K562 (cell line): ENCODE data around the gene UBE2O. TPM values are rescaled to one million over a fixed set of nuclear protein-coding genes. Genes with fewer than 3 reads are reported as not detected.
A peak's percentile ranks its signal among the peaks of the same experiment; 100 is the strongest.

Experiments used
- ATAC-seq: fragments of 200-7000 bp; cut with Tn5 transposase; 3 replicates; pipeline ENCODE4 v1.9.1; 2020; ENCODE audit warnings: moderate library complexity
- BruUV-seq: library from RNA; stranded (reverse); fragments of 400-500 nt; replicated peaks from 2 replicates; lab custom pipeline; 2021; lab: Mats Ljungman, UMichigan
- CTCF ChIA-PET: fragments of 300-600 bp; formaldehyde crosslinking; extraction: SDS; loops from one replicate; lab custom pipeline; 2021; ENCODE audit warnings: low intra/inter-chr PET ratio; lab: Yijun Ruan, JAX
- POLR2A ChIA-PET: fragments of 300-600, 350-650 bp; sonication (Branson Sonifier 250); formaldehyde crosslinking; extraction: SDS; loops from one replicate; lab custom pipeline; 2021; ENCODE audit warnings: antibody characterized with exemption, inconsistent platforms; lab: Yijun Ruan, JAX
- DNase-seq, 4 experiments: peaks; one replicate each; pipeline versions ENCODE4 v3.0.0 to v3.0.0-alpha.2; 2011 to 2018; ENCODE audit warnings: low spot score in 3 of 4, mixed read lengths in 3 of 4; ENCODE audit errors: extremely low read depth in 1 of 4
- FAIRE-seq: peaks from 2 replicates; lab custom pipeline; 2011; peaks lifted over from hg19 to GRCh38; lab: Jason Lieb, UNC
- H2AFZ ChIP-seq: 2 replicates; pipeline ENCODE4 v1.6.0; 2011; ENCODE audit warnings: low read depth, low read length, control low read depth, inconsistent platforms
- H3K27ac ChIP-seq: fragments of 200-600 bp; 3 replicates; pipeline ENCODE4 v1.8.0; 2011; ENCODE audit warnings: low read depth, mild to moderate bottlenecking, control low read depth, inconsistent platforms, low read length, moderate library complexity, mixed read lengths; ENCODE audit errors: extremely low read depth
- H3K27me3 ChIP-seq, 2 experiments: fragments of 300-600 bp in 1 of 2; 2 replicates in 1 of 2; 3 replicates in 1 of 2; pipeline versions ENCODE4 v1.6.0 to v1.8.0; 2011; ENCODE audit warnings: inconsistent platforms in 2 of 2, low read length in 2 of 2, mild to moderate bottlenecking in 1 of 2, mixed read lengths in 1 of 2, moderate library complexity in 1 of 2; ENCODE audit not compliant: control insufficient read depth in 2 of 2, insufficient read depth in 2 of 2
- H3K36me3 ChIP-seq: fragments of 300-600 bp; 3 replicates; pipeline ENCODE4 v1.8.0; 2011; ENCODE audit warnings: mild to moderate bottlenecking, low read length, inconsistent platforms; ENCODE audit not compliant: control insufficient read depth, insufficient read depth
- H3K4me1 ChIP-seq, 2 experiments: fragments of 200-600 bp in 1 of 2; replicated peaks in 1 of 2; 2 replicates in 1 of 2; 3 replicates in 1 of 2; pipeline versions ENCODE4 v1.5.1 to v1.8.0; 2011; ENCODE audit warnings: inconsistent platforms in 2 of 2, low read length in 2 of 2, mild to moderate bottlenecking in 1 of 2, mixed read lengths in 1 of 2, moderate library complexity in 1 of 2; ENCODE audit not compliant: control insufficient read depth in 2 of 2, insufficient read depth in 2 of 2
- H3K4me2 ChIP-seq: 2 replicates; pipeline ENCODE4 v1.6.1; 2011; ENCODE audit warnings: low read length, control low read depth, inconsistent platforms, mixed read lengths; ENCODE audit not compliant: insufficient read depth
- H3K4me3 ChIP-seq: fragments of 200-600 bp; sonication (generic), shearing (Covaris generic); 2 replicates; pipeline ENCODE4 v1.5.1; 2016; ENCODE audit warnings: control low read depth, inconsistent platforms
- H3K79me2 ChIP-seq: fragments of 200-600 bp; 3 replicates; pipeline ENCODE4 v1.8.0; 2011; ENCODE audit warnings: low read length, inconsistent platforms; ENCODE audit not compliant: control insufficient read depth, insufficient read depth
- H3K9ac ChIP-seq, 2 experiments: 2 replicates each; pipeline versions ENCODE4 v1.6.0 to v1.6.1; 2011; ENCODE audit warnings: low read depth in 2 of 2, low read length in 2 of 2, control low read depth in 1 of 2, inconsistent platforms in 1 of 2, mild to moderate bottlenecking in 1 of 2, mixed read lengths in 1 of 2; ENCODE audit not compliant: insufficient read depth in 1 of 2
- H3K9me1 ChIP-seq: one replicate; pipeline ENCODE4 v1.6.0; 2011; ENCODE audit warnings: inconsistent platforms, mild to moderate bottlenecking, low read length, moderate library complexity; ENCODE audit not compliant: control insufficient read depth, insufficient read depth
- H3K9me3 ChIP-seq: replicated peaks from 2 replicates; pipeline ENCODE4 v1.5.1; 2011; ENCODE audit warnings: low read depth, low read length, inconsistent platforms; ENCODE audit not compliant: control insufficient read depth, insufficient read depth
- H4K20me1 ChIP-seq: replicated peaks from 2 replicates; pipeline ENCODE4 v1.6.1; 2011; ENCODE audit warnings: low read length, inconsistent platforms, mixed read lengths; ENCODE audit not compliant: control insufficient read depth, insufficient read depth
- BACH1 ChIP-seq: fragments of 200-800 bp; sonication (Bioruptor generic); IDR thresholded peaks from 2 replicates; pipeline ENCODE4 v1.6.1; 2016; ENCODE audit warnings: missing genetic modification characterization, missing compliant biosample characterization
- DPF2 ChIP-seq: fragments of 450-650 bp; IDR thresholded peaks from 2 replicates; pipeline ENCODE4 v1.6.1; 2016
- EWSR1 ChIP-seq: fragments of 450-650 bp; IDR thresholded peaks from 2 replicates; pipeline ENCODE4 v1.6.1; 2018; ENCODE audit warnings: borderline replicate concordance, mild to moderate bottlenecking, low read depth, moderate library complexity; ENCODE audit not compliant: partially characterized antibody
- KAT7 ChIP-seq: sonication (generic); formaldehyde crosslinking; IDR thresholded peaks from 2 replicates; pipeline ENCODE4 v1.8.0; 2022; ENCODE audit warnings: missing genetic modification reagents, mild to moderate bottlenecking, borderline replicate concordance
- MAFK ChIP-seq: IDR thresholded peaks from 2 replicates; pipeline ENCODE4 v1.6.1; 2011; ENCODE audit warnings: low read length, improper control_type of control experiment
- NFE2L1 ChIP-seq: fragments of 450-650 bp; IDR thresholded peaks from 2 replicates; pipeline ENCODE4 v1.6.1; 2016; ENCODE audit warnings: missing genetic modification characterization, low read depth, mild to moderate bottlenecking, missing compliant biosample characterization, moderate library complexity, borderline replicate concordance
- PTBP1 ChIP-seq: fragments of 200-400 bp; formaldehyde crosslinking; IDR thresholded peaks from 2 replicates; pipeline ENCODE4 v1.6.1; 2017; ENCODE audit warnings: low read depth, low read length
- RAD51 ChIP-seq: fragments of 450-650 bp; IDR thresholded peaks from 2 replicates; pipeline ENCODE4 v1.7.1; 2016; ENCODE audit warnings: low read depth, mild to moderate bottlenecking, borderline replicate concordance
- TBP ChIP-seq: optimal IDR thresholded peaks from 2 replicates; pipeline ENCODE3; 2011; ENCODE audit warnings: low read depth, low read length, improper control_type of control experiment
- XRCC3 ChIP-seq: fragments of 450-650 bp; IDR thresholded peaks from 2 replicates; pipeline ENCODE4 v1.6.1; 2017; ENCODE audit warnings: mild to moderate bottlenecking, moderate library complexity
- ZBTB1 ChIP-seq: sonication (generic); formaldehyde crosslinking; IDR thresholded peaks from 2 replicates; pipeline ENCODE4 v1.8.1; 2023; ENCODE audit warnings: missing genetic modification reagents, low read depth, mild to moderate bottlenecking, borderline replicate concordance
- ZNF384 ChIP-seq: IDR thresholded peaks from 2 replicates; pipeline ENCODE4 v1.6.1; 2012; ENCODE audit warnings: low read depth, low read length, improper control_type of control experiment
- WGBS: fragments of 100-300 bp; shearing (Covaris generic); methylation state at CpG from one replicate; pipeline ENCODE4 v1.1.6; 2016; ENCODE audit warnings: low coverage, mixed read lengths; ENCODE audit not compliant: insufficient coverage; ENCODE audit errors: missing lambda C conversion rate; 5-methylcytosine and 5-hydroxymethylcytosine counted together
- in situ Hi-C: fragments of 300-500 bp; cut with MboI; formaldehyde crosslinking; loops from 4 replicates; pipeline ENCODE4 v1.15.0; 2018; ENCODE audit warnings: inconsistent platforms, mixed read lengths
- intact Hi-C: fragments of 100-400 bp; cut with micrococcal nuclease; formaldehyde crosslinking; loops from 2 replicates; pipeline ENCODE4 v1.14.2; 2022
- polyA plus RNA-seq, 8 experiments: library from polyadenylated mRNA; depleted of rRNA in 4 of 8; stranded (reverse) in 5 of 8; unstranded in 3 of 8; fragments of >200 nt; fragmentation: Nextera tagmentation in 2 of 8; fragmentation: Illumina TruSeq in 1 of 8; extraction: Ambion mirVana in 2 of 8; extraction: Trizol in 1 of 8; gene quantifications; 2 replicates each; pipeline versions ENCODE4 v1.2.1 to v1.2.3, GENCODE V29; 2011 to 2014; ENCODE audit warnings: inconsistent platforms in 1 of 8, missing spikeins in 1 of 8
- total RNA-seq, 7 experiments: library from RNA; depleted of rRNA in 6 of 7; stranded (reverse); fragments of >200 nt in 6 of 7; fragmentation: Illumina TruSeq in 2 of 7; extraction: Trizol in 2 of 7; gene quantifications; 2 replicates each; pipeline versions ENCODE4 v1.2.1 to v1.2.3, GENCODE V29; 2011 to 2021; ENCODE audit warnings: low replicate concordance in 1 of 7
- TF ChIP-seq, protein P1 (sequence below): fragments of 450-650 bp; formaldehyde crosslinking; IDR thresholded peaks from 2 replicates; pipeline ENCODE4 v1.4.0; 2020; ENCODE audit warnings: mild to moderate bottlenecking, moderate library complexity
- TF ChIP-seq, protein P2 (sequence below): fragments of 450-650 bp; IDR thresholded peaks from 2 replicates; pipeline ENCODE4 v1.6.1; 2018; ENCODE audit not compliant: partially characterized antibody

The UBE2O gene
- total and polyA plus RNA-seq, 9 of the 15 experiments (the other 6 are each of a cell fraction or from before 2014, with no cell fraction given) = 1.6 to 39.7 (median 13.3) TPM

DNA sequence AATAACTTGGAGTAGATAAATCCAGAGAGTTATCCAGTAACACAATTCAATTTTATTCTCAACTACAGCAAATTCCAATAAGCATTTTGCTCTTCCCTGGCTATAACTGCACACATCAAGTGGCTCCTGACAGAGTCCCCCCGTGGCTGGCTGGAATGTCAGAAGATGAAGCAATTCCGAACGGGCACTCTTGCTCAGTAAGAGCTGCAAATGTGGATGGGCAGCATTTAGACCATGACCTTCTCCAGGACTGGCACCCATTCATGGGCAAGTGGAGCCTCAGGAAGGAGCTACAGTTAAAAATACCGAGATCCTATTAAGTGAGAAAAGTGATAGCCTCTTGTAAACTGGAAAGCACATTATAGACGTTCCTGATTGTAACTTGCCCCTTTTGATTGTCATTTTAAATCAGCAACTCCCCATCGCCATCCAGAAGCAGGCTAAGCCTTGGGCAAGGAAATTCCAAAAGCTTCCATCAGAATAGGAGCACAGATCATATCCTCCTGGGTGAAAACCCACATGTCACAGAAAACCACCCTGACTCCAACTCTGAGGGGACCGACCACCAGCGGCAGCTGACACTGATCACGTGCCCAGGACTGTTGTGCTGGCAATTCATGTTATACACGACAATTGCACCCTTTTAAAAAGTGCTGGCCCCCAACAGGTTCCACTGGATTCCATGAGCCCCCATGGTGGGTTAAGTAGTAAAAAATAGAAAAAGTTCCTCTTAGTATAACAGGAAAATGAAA, 7.1 kb downstream of the UBE2O start (continued):
- TF ChIP-seq KAT7 (CRISPR knock-in tag) = 0 out of 2 replicates have a peak, but pooled peaks have one; percentile 42
- no peak for TF ChIP-seq XRCC3
- TF ChIP-seq, protein P1, sequence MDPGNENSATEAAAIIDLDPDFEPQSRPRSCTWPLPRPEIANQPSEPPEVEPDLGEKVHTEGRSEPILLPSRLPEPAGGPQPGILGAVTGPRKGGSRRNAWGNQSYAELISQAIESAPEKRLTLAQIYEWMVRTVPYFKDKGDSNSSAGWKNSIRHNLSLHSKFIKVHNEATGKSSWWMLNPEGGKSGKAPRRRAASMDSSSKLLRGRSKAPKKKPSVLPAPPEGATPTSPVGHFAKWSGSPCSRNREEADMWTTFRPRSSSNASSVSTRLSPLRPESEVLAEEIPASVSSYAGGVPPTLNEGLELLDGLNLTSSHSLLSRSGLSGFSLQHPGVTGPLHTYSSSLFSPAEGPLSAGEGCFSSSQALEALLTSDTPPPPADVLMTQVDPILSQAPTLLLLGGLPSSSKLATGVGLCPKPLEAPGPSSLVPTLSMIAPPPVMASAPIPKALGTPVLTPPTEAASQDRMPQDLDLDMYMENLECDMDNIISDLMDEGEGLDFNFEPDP (CRISPR knock-in tag) = no peak
- TF ChIP-seq ZBTB1 (CRISPR knock-in tag) = no peak
- TF ChIP-seq PTBP1 = no peak
- peak; percentile 67; the same call in 1 of the 2 replicates for TF ChIP-seq RAD51

DNA sequence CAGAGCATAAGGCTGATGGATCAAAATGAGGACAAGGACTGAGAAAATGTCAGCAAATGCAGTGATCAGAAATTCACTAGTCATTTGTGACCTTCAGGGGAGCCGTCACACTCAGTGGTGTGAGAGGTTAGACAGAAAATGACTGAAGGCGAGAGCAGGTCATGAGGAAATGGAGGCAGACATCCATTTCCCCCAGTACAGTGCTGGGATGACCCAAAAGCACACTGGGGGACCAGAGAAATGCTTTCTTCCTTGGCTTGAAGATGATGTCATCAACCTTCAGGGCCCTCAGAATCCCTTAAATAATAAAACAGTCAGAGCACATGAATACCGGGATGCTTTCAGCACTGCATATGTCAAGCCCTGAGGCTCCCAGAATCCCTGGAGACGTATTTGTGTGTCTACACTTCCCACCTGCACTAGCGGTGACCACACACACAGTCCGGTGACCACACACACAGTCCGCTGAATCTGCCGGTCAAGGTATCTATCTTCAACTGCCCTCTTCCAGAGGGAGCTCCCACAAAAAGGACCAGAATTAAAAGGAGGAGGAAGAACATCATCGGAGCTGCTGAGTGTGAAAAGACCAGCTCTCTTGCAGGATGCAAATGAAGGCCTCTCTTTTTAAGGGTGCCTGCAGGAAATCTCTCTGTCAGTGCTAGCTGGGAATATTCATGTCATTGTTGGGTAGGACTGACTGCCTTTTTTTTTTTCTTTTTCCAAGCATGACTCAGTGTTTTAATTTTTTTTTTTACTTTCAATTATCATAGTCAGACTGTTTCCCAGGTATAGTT, 8.2 kb downstream of the UBE2O start:
- Histone ChIP-seq H3K27ac (peak overlapping the region; percentile 60), H3K4me2 (peak overlapping the region; percentile 70), H3K4me1 (peaks cover 56 to 76% of the 10 kb centered on the region in 2 experiments), H3K4me3 (no peak overlapping the region), H4K20me1 (peaks cover 39% of the 10 kb centered on the region; the same call in 1 of the 2 replicates), H3K27me3 (no peaks in the 10 kb centered on the region), H3K79me2 (peaks cover 99% of the 10 kb centered on the region), H3K9me3 (no peaks in the 10 kb centered on the region), H2AFZ (no peak overlapping the region), H3K9ac (peak overlapping the region; percentile 24 to 25; a peak in 3 of 4 replicates), H3K9me1 (peaks cover 3% of the 10 kb centered on the region), H3K36me3 (peaks cover 4% of the 10 kb centered on the region; the same call in 1 of the 3 replicates)
- 24% methylated on average over 9 of the region's 9 CpGs for WGBS
- no TSS peak for BruUV-seq
- peak; percentile 29 for FAIRE-seq
- CTCF ChIA-PET = no interaction called here
- intact Hi-C loops (no loop called here), in situ Hi-C loops (no loop called here)
- POLR2A ChIA-PET = interaction anchor here (0.6 to 2.5 kb wide), 10 partner anchors 8 to 617 kb away, joined by 3 to 8 read pairs (median 4); partner anchors contain the start of gene SPHK1
- peak in 2 of 4 experiments; percentile 27 to 34 for DNase-seq
- ATAC-seq = peak; percentile 9
- TF ChIP-seq DPF2 = peak; percentile 45; the same call in 1 of the 2 replicates
- TF ChIP-seq TBP = peak; percentile 33
- no peak for TF ChIP-seq EWSR1
- peak; percentile 72; the same call in 1 of the 2 replicates for TF ChIP-seq BACH1 (tag)
- TF ChIP-seq ZNF384 = peak; percentile 95
- TF ChIP-seq, protein P2, sequence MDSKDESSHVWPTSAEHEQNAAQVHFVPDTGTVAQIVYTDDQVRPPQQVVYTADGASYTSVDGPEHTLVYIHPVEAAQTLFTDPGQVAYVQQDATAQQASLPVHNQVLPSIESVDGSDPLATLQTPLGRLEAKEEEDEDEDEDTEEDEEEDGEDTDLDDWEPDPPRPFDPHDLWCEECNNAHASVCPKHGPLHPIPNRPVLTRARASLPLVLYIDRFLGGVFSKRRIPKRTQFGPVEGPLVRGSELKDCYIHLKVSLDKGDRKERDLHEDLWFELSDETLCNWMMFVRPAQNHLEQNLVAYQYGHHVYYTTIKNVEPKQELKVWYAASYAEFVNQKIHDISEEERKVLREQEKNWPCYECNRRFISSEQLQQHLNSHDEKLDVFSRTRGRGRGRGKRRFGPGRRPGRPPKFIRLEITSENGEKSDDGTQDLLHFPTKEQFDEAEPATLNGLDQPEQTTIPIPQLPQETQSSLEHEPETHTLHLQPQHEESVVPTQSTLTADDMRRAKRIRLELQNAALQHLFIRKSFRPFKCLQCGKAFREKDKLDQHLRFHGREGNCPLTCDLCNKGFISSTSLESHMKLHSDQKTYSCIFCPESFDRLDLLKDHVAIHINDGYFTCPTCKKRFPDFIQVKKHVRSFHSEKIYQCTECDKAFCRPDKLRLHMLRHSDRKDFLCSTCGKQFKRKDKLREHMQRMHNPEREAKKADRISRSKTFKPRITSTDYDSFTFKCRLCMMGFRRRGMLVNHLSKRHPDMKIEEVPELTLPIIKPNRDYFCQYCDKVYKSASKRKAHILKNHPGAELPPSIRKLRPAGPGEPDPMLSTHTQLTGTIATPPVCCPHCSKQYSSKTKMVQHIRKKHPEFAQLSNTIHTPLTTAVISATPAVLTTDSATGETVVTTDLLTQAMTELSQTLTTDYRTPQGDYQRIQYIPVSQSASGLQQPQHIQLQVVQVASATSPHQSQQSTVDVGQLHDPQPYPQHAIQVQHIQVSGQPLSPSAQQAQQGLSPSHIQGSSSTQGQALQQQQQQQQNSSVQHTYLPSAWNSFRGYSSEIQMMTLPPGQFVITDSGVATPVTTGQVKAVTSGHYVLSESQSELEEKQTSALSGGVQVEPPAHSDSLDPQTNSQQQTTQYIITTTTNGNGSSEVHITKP = peak; percentile 18
- TF ChIP-seq MAFK = peak; percentile 62; the same call in 1 of the 2 replicates
- TF ChIP-seq NFE2L1 (tag) = 0 out of 2 replicates have a peak, but pooled peaks have one; percentile 47
